ENCODE measurements around the gene CAMTA2.

Gene CAMTA2

DNA sequence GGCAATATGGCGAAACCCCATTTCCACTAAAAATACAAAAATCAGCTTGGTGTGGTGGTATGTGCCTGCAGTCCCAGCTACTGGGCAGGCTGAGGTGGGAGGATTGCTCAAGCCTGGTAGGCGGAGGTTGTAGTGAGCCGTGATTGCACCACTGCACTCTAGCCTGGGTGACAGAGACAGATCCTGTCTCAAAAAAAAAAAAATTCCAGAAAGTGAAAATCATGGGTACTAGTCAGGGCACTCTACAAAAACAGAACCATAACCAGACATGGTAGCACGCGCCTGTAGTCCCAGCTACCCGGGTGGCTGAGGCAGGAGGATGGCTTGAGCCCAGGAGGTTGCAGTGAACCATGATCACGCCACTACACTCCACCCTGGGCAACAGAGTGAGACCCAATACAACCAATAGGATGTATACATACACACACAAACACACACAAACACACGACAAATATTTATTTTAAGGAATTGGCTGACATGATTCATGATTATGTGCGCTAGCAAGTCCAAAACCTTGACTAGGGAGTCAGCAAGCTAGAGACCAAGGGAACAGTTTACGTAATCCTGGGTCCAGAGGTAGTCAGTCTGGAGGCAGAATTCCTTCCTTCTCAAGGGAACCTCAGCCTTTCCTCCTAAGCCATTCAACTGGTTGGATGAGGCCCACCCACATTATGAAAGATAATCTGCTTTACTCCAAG is 67.0 kb downstream of the CAMTA2 start:
- no peak for DNase-seq

DNA sequence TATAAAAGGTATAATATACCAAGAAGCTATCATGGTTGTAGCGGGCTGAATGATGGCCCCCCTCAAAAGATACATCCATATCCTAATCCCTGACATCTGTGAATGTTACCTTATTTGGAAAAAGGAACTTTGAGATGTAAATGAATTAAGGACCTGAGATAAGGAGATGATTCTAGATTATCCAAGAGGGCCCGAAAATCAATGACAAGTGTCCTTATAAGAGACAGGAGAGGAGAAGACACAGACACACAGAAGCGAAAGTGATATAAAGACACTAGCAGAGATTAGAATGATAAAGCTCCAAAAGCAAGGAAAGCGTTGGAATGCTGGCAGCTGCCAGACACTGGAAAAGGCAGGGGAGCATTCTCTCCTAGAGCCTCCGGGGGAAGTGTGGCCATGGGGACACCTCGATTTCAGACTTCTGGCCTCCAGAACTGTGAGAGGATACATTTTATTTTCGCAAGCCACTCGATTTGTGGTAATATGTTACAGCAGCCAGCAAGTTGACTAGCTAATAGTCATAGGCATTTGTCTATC is 67.9 kb downstream of the CAMTA2 start:
- no peak for DNase-seq

All from femur (tissue), 1 donor.